ENCODE results near the gene SEMA3E.

Gene SEMA3E

GRCh38 chr7:83658126-83658525, 9.2 kb upstream of the SEMA3E start:
- no peak for DNase-seq
- Histone ChIP-seq H3K36me3 (ENCODE audit: control insufficient read depth in 4 of 4, insufficient read depth in 4 of 4, low read length in 3 of 4) (no peaks in the 10 kb centered on the region), H3K27ac (ENCODE audit: insufficient read depth in 1 of 2, low read depth in 1 of 2, low read length in 2 of 2, poor library complexity in 1 of 2, severe bottlenecking in 2 of 2) (no peak overlapping the region), H3K4me3 (ENCODE audit: control insufficient read depth in 1 of 7, extremely low read depth in 1 of 7, insufficient read depth in 4 of 7, low read depth in 2 of 7, low read length in 6 of 7) (no peak overlapping the region), H3K27me3 (replicated peaks in 2 of 5; ENCODE audit: control insufficient read depth in 4 of 5, insufficient read depth in 5 of 5, low read length in 4 of 5) (peaks cover 0 to 5% (median 0%) of the 10 kb centered on the region in 5 experiments), H3K4me1 (ENCODE audit: control extremely low read depth in 1 of 4, control insufficient read depth in 4 of 4, insufficient read depth in 4 of 4, low read length in 3 of 4) (no peaks in the 10 kb centered on the region), H3K9me3 (ENCODE audit: control extremely low read depth in 1 of 5, control insufficient read depth in 4 of 5, insufficient read depth in 2 of 5, low read depth in 1 of 5, low read length in 4 of 5) (no peaks in the 10 kb centered on the region)
- ChIA-PET POLR2A (no interaction called here), CTCF (no interaction called here)
- 39% methylated on average over 2 of the region's 2 CpGs for WGBS (ENCODE audit: insufficient coverage)

- CTCF ChIA-PET = interaction anchor here (1.2 kb wide), 1 partner anchor 9 kb away, joined by 3 read pairs; no protein-coding TSS in a partner anchor
- DNase-seq = peak; percentile 31 to 62 (median 55)
- H3K4me3 ChIP-seq (ENCODE audit: control insufficient read depth in 1 of 7, extremely low read depth in 1 of 7, insufficient read depth in 4 of 7, low read depth in 2 of 7, low read length in 6 of 7) = no peak overlapping the region
- H3K9me3 ChIP-seq (ENCODE audit: control extremely low read depth in 1 of 5, control insufficient read depth in 4 of 5, insufficient read depth in 2 of 5, low read depth in 1 of 5, low read length in 4 of 5) = no peaks in the 10 kb centered on the region
- WGBS (ENCODE audit: insufficient coverage) = no CpG with 5 or more reads among the region's 2 CpGs
- POLR2A ChIA-PET = no interaction called here
- H3K27ac ChIP-seq (ENCODE audit: insufficient read depth in 1 of 2, low read depth in 1 of 2, low read length in 2 of 2, poor library complexity in 1 of 2, severe bottlenecking in 2 of 2) = no peak overlapping the region
- no peaks in the 10 kb centered on the region for H3K4me1 ChIP-seq (ENCODE audit: control extremely low read depth in 1 of 4, control insufficient read depth in 4 of 4, insufficient read depth in 4 of 4, low read length in 3 of 4)
- H3K36me3 ChIP-seq (ENCODE audit: control insufficient read depth in 4 of 4, insufficient read depth in 4 of 4, low read length in 3 of 4) = no peaks in the 10 kb centered on the region
- H3K27me3 ChIP-seq (replicated peaks in 2 of 5; ENCODE audit: control insufficient read depth in 4 of 5, insufficient read depth in 5 of 5, low read length in 4 of 5) = peaks cover 0 to 8% (median 0%) of the 10 kb centered on the region in 5 experiments
These were observed 7.1 kb upstream of the SEMA3E start for GRCh38 chr7:83655951-83656556.

- Histone ChIP-seq H3K36me3 (ENCODE audit: control insufficient read depth in 4 of 4, insufficient read depth in 4 of 4, low read length in 3 of 4) (no peaks in the 10 kb centered on the region), H3K9me3 (ENCODE audit: control extremely low read depth in 1 of 5, control insufficient read depth in 4 of 5, insufficient read depth in 2 of 5, low read depth in 1 of 5, low read length in 4 of 5) (no peaks in the 10 kb centered on the region), H3K4me3 (ENCODE audit: control insufficient read depth in 1 of 7, extremely low read depth in 1 of 7, insufficient read depth in 4 of 7, low read depth in 2 of 7, low read length in 6 of 7) (no peak overlapping the region), H3K27me3 (replicated peaks in 2 of 5; ENCODE audit: control insufficient read depth in 4 of 5, insufficient read depth in 5 of 5, low read length in 4 of 5) (peaks cover 8 to 34% (median 14%) of the 10 kb centered on the region in 5 experiments), H3K27ac (ENCODE audit: insufficient read depth in 1 of 2, low read depth in 1 of 2, low read length in 2 of 2, poor library complexity in 1 of 2, severe bottlenecking in 2 of 2) (no peak overlapping the region), H3K4me1 (ENCODE audit: control extremely low read depth in 1 of 4, control insufficient read depth in 4 of 4, insufficient read depth in 4 of 4, low read length in 3 of 4) (peaks cover 0 to 8% (median 4%) of the 10 kb centered on the region in 4 experiments)
- no CpG with 5 or more reads among the region's 1 CpG for WGBS (ENCODE audit: insufficient coverage)
- DNase-seq = no peak
- ChIA-PET POLR2A (no interaction called here), CTCF (no interaction called here)
These were observed 3.5 kb upstream of the SEMA3E start for GRCh38 chr7:83652481-83652880.

GRCh38 chr7:83649701-83650100, 762 bp upstream of the SEMA3E start:
- ChIA-PET CTCF (interaction anchor here (0.6 kb wide), 1 partner anchor 1803 kb away, joined by 3 read pairs; no protein-coding TSS in a partner anchor), POLR2A (no interaction called here)
- peaks cover 9 to 45% (median 14%) of the 10 kb centered on the region in 5 experiments for H3K27me3 ChIP-seq (replicated peaks in 2 of 5; ENCODE audit: control insufficient read depth in 4 of 5, insufficient read depth in 5 of 5, low read length in 4 of 5)
- H3K4me1 ChIP-seq (ENCODE audit: control extremely low read depth in 1 of 4, control insufficient read depth in 4 of 4, insufficient read depth in 4 of 4, low read length in 3 of 4) = peaks cover 0 to 8% (median 4%) of the 10 kb centered on the region in 4 experiments
- H3K27ac ChIP-seq (ENCODE audit: insufficient read depth in 1 of 2, low read depth in 1 of 2, low read length in 2 of 2, poor library complexity in 1 of 2, severe bottlenecking in 2 of 2) = no peak overlapping the region
- no peaks in the 10 kb centered on the region for H3K36me3 ChIP-seq (ENCODE audit: control insufficient read depth in 4 of 4, insufficient read depth in 4 of 4, low read length in 3 of 4)
- H3K9me3 ChIP-seq (ENCODE audit: control extremely low read depth in 1 of 5, control insufficient read depth in 4 of 5, insufficient read depth in 2 of 5, low read depth in 1 of 5, low read length in 4 of 5) = no peaks in the 10 kb centered on the region
- DNase-seq = no peak
- H3K4me3 ChIP-seq (ENCODE audit: control insufficient read depth in 1 of 7, extremely low read depth in 1 of 7, insufficient read depth in 4 of 7, low read depth in 2 of 7, low read length in 6 of 7) = no peak overlapping the region

- H3K4me1 ChIP-seq (ENCODE audit: control extremely low read depth in 1 of 4, control insufficient read depth in 4 of 4, insufficient read depth in 4 of 4, low read length in 3 of 4) = peaks cover 0 to 8% (median 4%) of the 10 kb centered on the region in 4 experiments
- ChIA-PET CTCF (no interaction called here), POLR2A (no interaction called here)
- DNase-seq = no peak
- no peaks in the 10 kb centered on the region for H3K36me3 ChIP-seq (ENCODE audit: control insufficient read depth in 4 of 4, insufficient read depth in 4 of 4, low read length in 3 of 4)
- H3K27me3 ChIP-seq (replicated peaks in 2 of 5; ENCODE audit: control insufficient read depth in 4 of 5, insufficient read depth in 5 of 5, low read length in 4 of 5) = peaks cover 9 to 37% (median 14%) of the 10 kb centered on the region in 5 experiments
- H3K9me3 ChIP-seq (ENCODE audit: control extremely low read depth in 1 of 5, control insufficient read depth in 4 of 5, insufficient read depth in 2 of 5, low read depth in 1 of 5, low read length in 4 of 5) = no peaks in the 10 kb centered on the region
- no peak overlapping the region for H3K4me3 ChIP-seq (ENCODE audit: control insufficient read depth in 1 of 7, extremely low read depth in 1 of 7, insufficient read depth in 4 of 7, low read depth in 2 of 7, low read length in 6 of 7)
- no peak overlapping the region for H3K27ac ChIP-seq (ENCODE audit: insufficient read depth in 1 of 2, low read depth in 1 of 2, low read length in 2 of 2, poor library complexity in 1 of 2, severe bottlenecking in 2 of 2)
- no CpG with 5 or more reads among the region's 3 CpGs for WGBS (ENCODE audit: insufficient coverage)
These were observed 2.9 kb downstream of the SEMA3E start for GRCh38 chr7:83646027-83646426.

- H3K27me3 ChIP-seq (replicated peaks in 2 of 5; ENCODE audit: control insufficient read depth in 4 of 5, insufficient read depth in 5 of 5, low read length in 4 of 5) = peaks cover 3 to 24% (median 9%) of the 10 kb centered on the region in 5 experiments
- CTCF ChIA-PET = no interaction called here
- no peaks in the 10 kb centered on the region for H3K36me3 ChIP-seq (ENCODE audit: control insufficient read depth in 4 of 4, insufficient read depth in 4 of 4, low read length in 3 of 4)
- POLR2A ChIA-PET = no interaction called here
- H3K4me3 ChIP-seq (ENCODE audit: control insufficient read depth in 1 of 7, extremely low read depth in 1 of 7, insufficient read depth in 4 of 7, low read depth in 2 of 7, low read length in 6 of 7) = no peak overlapping the region
- no peak overlapping the region for H3K27ac ChIP-seq (ENCODE audit: insufficient read depth in 1 of 2, low read depth in 1 of 2, low read length in 2 of 2, poor library complexity in 1 of 2, severe bottlenecking in 2 of 2)
- H3K4me1 ChIP-seq (ENCODE audit: control extremely low read depth in 1 of 4, control insufficient read depth in 4 of 4, insufficient read depth in 4 of 4, low read length in 3 of 4) = peaks cover 0 to 5% (median 1%) of the 10 kb centered on the region in 4 experiments
- no peaks in the 10 kb centered on the region for H3K9me3 ChIP-seq (ENCODE audit: control extremely low read depth in 1 of 5, control insufficient read depth in 4 of 5, insufficient read depth in 2 of 5, low read depth in 1 of 5, low read length in 4 of 5)
- DNase-seq = no peak
These were observed 5.2 kb downstream of the SEMA3E start for GRCh38 chr7:83643739-83644138.

- H3K9me3 ChIP-seq (ENCODE audit: control extremely low read depth in 1 of 5, control insufficient read depth in 4 of 5, insufficient read depth in 2 of 5, low read depth in 1 of 5, low read length in 4 of 5) = no peaks in the 10 kb centered on the region
- H3K27ac ChIP-seq (ENCODE audit: insufficient read depth in 1 of 2, low read depth in 1 of 2, low read length in 2 of 2, poor library complexity in 1 of 2, severe bottlenecking in 2 of 2) = no peak overlapping the region
- peaks cover 0 to 16% (median 7%) of the 10 kb centered on the region in 5 experiments for H3K27me3 ChIP-seq (replicated peaks in 2 of 5; ENCODE audit: control insufficient read depth in 4 of 5, insufficient read depth in 5 of 5, low read length in 4 of 5)
- POLR2A ChIA-PET = no interaction called here
- CTCF ChIA-PET = no interaction called here
- H3K4me3 ChIP-seq (ENCODE audit: control insufficient read depth in 1 of 7, extremely low read depth in 1 of 7, insufficient read depth in 4 of 7, low read depth in 2 of 7, low read length in 6 of 7) = no peak overlapping the region
- H3K4me1 ChIP-seq (ENCODE audit: control extremely low read depth in 1 of 4, control insufficient read depth in 4 of 4, insufficient read depth in 4 of 4, low read length in 3 of 4) = no peaks in the 10 kb centered on the region
- no peaks in the 10 kb centered on the region for H3K36me3 ChIP-seq (ENCODE audit: control insufficient read depth in 4 of 4, insufficient read depth in 4 of 4, low read length in 3 of 4)
- DNase-seq = no peak
These were observed 5.9 kb downstream of the SEMA3E start for GRCh38 chr7:83643012-83643411.
